22Rv1 (cell line): ENCODE measurements around the gene PAEP.

ENCODE experiments used
- CTCF ChIP-seq: fragments of 450-650 bp; IDR thresholded peaks from 2 replicates; pipeline ENCODE4 v1.5.1; 2017; ENCODE audit warnings: mild to moderate bottlenecking
- ZFX ChIP-seq: fragments of 450-650 bp; IDR thresholded peaks from 2 replicates; pipeline ENCODE4 v1.6.1; 2017; ENCODE audit warnings: antibody characterized with exemption, borderline replicate concordance

- TF ChIP-seq CTCF: no peak
- TF ChIP-seq ZFX: no peak
These were observed 10.1 kb upstream of the PAEP start for GRCh38 chr9:135551456-135551855.
